ENCODE measurements around the gene MERTK. TPM values are rescaled to one million over a fixed set of nuclear protein-coding genes. Genes with fewer than 3 reads are reported as not detected.

The MERTK gene
- total and polyA plus RNA-seq, 2 donors from 2014 or later, result 9.2 to 32.2 TPM

GRCh38 chr2:112073875-112074274 lies 175.5 kb downstream of the MERTK start:
- no peaks in the 10 kb centered on the region for H3K4me1 ChIP-seq (ENCODE audit: control insufficient read depth in 2 of 3, insufficient read depth in 2 of 3, low read depth in 1 of 3, low read length in 3 of 3)
- H3K4me3 ChIP-seq (ENCODE audit: low read length in 3 of 3), result no peak overlapping the region
- intact Hi-C loops (cut with DNase I), result no loop called here
- H3K27ac ChIP-seq (ENCODE audit: low read depth in 2 of 2, low read length in 2 of 2), result no peak overlapping the region
- H3K9ac ChIP-seq (ENCODE audit: low read length in 3 of 3), result no peak overlapping the region
- TF ChIP-seq CTCF (IDR thresholded peaks at IDR 0.05; ENCODE audit: borderline replicate concordance, extremely low read depth, insufficient read depth), result no peak
- peaks cover 0 to 2% (median 0%) of the 10 kb centered on the region in 3 donors for H3K9me3 ChIP-seq (ENCODE audit: control insufficient read depth in 2 of 3, insufficient read depth in 1 of 3, low read length in 3 of 3)
- DNase-seq (no peak), FAIRE-seq (no peak)
- peaks cover 2 to 10% (median 8%) of the 10 kb centered on the region in 3 donors for H3K36me3 ChIP-seq (ENCODE audit: control insufficient read depth in 2 of 3, insufficient read depth in 3 of 3, low read length in 3 of 3)
- H3K27me3 ChIP-seq (ENCODE audit: control insufficient read depth, insufficient read depth, low read length), result no peaks in the 10 kb centered on the region

- H3K9me3 ChIP-seq (ENCODE audit: control insufficient read depth in 2 of 3, insufficient read depth in 1 of 3, low read length in 3 of 3), result peaks cover 0 to 2% (median 0%) of the 10 kb centered on the region in 3 donors
- no peaks in the 10 kb centered on the region for H3K4me1 ChIP-seq (ENCODE audit: control insufficient read depth in 2 of 3, insufficient read depth in 2 of 3, low read depth in 1 of 3, low read length in 3 of 3)
- H3K36me3 ChIP-seq (ENCODE audit: control insufficient read depth in 2 of 3, insufficient read depth in 3 of 3, low read length in 3 of 3), result peaks cover 2 to 10% (median 8%) of the 10 kb centered on the region in 3 donors
- DNase-seq, result no peak
- H3K27ac ChIP-seq (ENCODE audit: low read depth in 2 of 2, low read length in 2 of 2), result no peak overlapping the region
- no peak for TF ChIP-seq CTCF (IDR thresholded peaks at IDR 0.05; ENCODE audit: borderline replicate concordance, extremely low read depth, insufficient read depth)
- H3K4me3 ChIP-seq (ENCODE audit: low read length in 3 of 3), result no peak overlapping the region
- no peak overlapping the region for H3K9ac ChIP-seq (ENCODE audit: low read length in 3 of 3)
- no peak for FAIRE-seq
- no peaks in the 10 kb centered on the region for H3K27me3 ChIP-seq (ENCODE audit: control insufficient read depth, insufficient read depth, low read length)
- intact Hi-C loops (cut with DNase I), result no loop called here
Observed at GRCh38 chr2:112074506-112074905, 176.1 kb downstream of the MERTK start.

GRCh38 chr2:112075490-112076260 lies 177.3 kb downstream of the MERTK start:
- no peaks in the 10 kb centered on the region for H3K27me3 ChIP-seq (ENCODE audit: control insufficient read depth, insufficient read depth, low read length)

More at GRCh38 chr2:112075490-112076260, 177.3 kb downstream of the MERTK start:
- FAIRE-seq, result no peak
- intact Hi-C loops (cut with DNase I), result no loop called here
- TF ChIP-seq CTCF (IDR thresholded peaks at IDR 0.05; ENCODE audit: borderline replicate concordance, extremely low read depth, insufficient read depth), result no peak
- Histone ChIP-seq H3K36me3 (ENCODE audit: control insufficient read depth in 2 of 3, insufficient read depth in 3 of 3, low read length in 3 of 3) (peaks cover 0 to 8% (median 8%) of the 10 kb centered on the region in 3 donors), H3K9ac (ENCODE audit: low read length in 3 of 3) (no peak overlapping the region), H3K27ac (ENCODE audit: low read depth in 2 of 2, low read length in 2 of 2) (no peak overlapping the region), H3K4me1 (ENCODE audit: control insufficient read depth in 2 of 3, insufficient read depth in 2 of 3, low read depth in 1 of 3, low read length in 3 of 3) (no peaks in the 10 kb centered on the region), H3K9me3 (ENCODE audit: control insufficient read depth in 2 of 3, insufficient read depth in 1 of 3, low read length in 3 of 3) (peaks cover 0 to 2% (median 0%) of the 10 kb centered on the region in 3 donors), H3K4me3 (ENCODE audit: low read length in 3 of 3) (no peak overlapping the region)
- no peak for DNase-seq

Measured in kidney (tissue), 14 donors.